HepG2 (cell line): ENCODE data around the gene STAG3. TPM values are rescaled to one million over a fixed set of nuclear protein-coding genes. Genes with fewer than 3 reads are reported as not detected.

ENCODE experiments used
- CAMTA2 ChIP-seq: sonication (generic); formaldehyde crosslinking; IDR thresholded peaks from 2 replicates; pipeline ENCODE4 v1.4.0; 2020; ENCODE audit warnings: mild to moderate bottlenecking, missing genetic modification reagents, borderline replicate concordance
- CBFB ChIP-seq: sonication (generic); formaldehyde crosslinking; IDR thresholded peaks from 2 replicates; pipeline ENCODE4 v1.4.0; 2020; ENCODE audit warnings: missing genetic modification reagents
- CCDC6 ChIP-seq: sonication (generic); formaldehyde crosslinking; IDR thresholded peaks from 2 replicates; pipeline ENCODE4 v1.8.1; 2022; ENCODE audit warnings: mild to moderate bottlenecking, missing genetic modification reagents, moderate library complexity
- DMAP1 ChIP-seq: IDR thresholded peaks from 2 replicates; pipeline ENCODE4 v1.6.1; 2016
- HIVEP1 ChIP-seq: sonication (generic); formaldehyde crosslinking; IDR thresholded peaks from 2 replicates; pipeline ENCODE4 v1.4.0; 2020; ENCODE audit warnings: mild to moderate bottlenecking, missing genetic modification reagents
- KAT8 ChIP-seq: IDR thresholded peaks from 2 replicates; pipeline ENCODE4 v1.6.1; 2016; ENCODE audit warnings: missing genetic modification reagents, missing compliant biosample characterization
- MEF2D ChIP-seq: sonication (generic); formaldehyde crosslinking; IDR thresholded peaks from 2 replicates; pipeline ENCODE4 v1.5.1; 2020; ENCODE audit warnings: mild to moderate bottlenecking, missing genetic modification reagents
- NAIF1 ChIP-seq: sonication (generic); formaldehyde crosslinking; IDR thresholded peaks from 2 replicates; pipeline ENCODE4 v1.5.0; 2020; ENCODE audit warnings: mild to moderate bottlenecking, missing genetic modification reagents, borderline replicate concordance
- NFYB ChIP-seq: sonication (generic); formaldehyde crosslinking; IDR thresholded peaks from 2 replicates; pipeline ENCODE4 v1.4.0; 2020; ENCODE audit warnings: missing genetic modification reagents
- NRL ChIP-seq: sonication (generic); formaldehyde crosslinking; IDR thresholded peaks from 2 replicates; pipeline ENCODE4 v1.5.0; 2020; ENCODE audit warnings: missing genetic modification reagents, mild to moderate bottlenecking, moderate library complexity, borderline replicate concordance
- POGZ ChIP-seq: sonication (generic); formaldehyde crosslinking; IDR thresholded peaks from 2 replicates; pipeline ENCODE4 v1.4.0; 2020; ENCODE audit warnings: mild to moderate bottlenecking, missing genetic modification reagents
- POLR2G ChIP-seq: fragments of 200-400 bp; formaldehyde crosslinking; IDR thresholded peaks from 2 replicates; pipeline ENCODE4 v1.6.1; 2018; ENCODE audit warnings: mild to moderate bottlenecking, low read depth, low read length, moderate library complexity
- PPARG ChIP-seq: conservative IDR thresholded peaks from 2 replicates; pipeline ENCODE4 v1.6.1; 2016; ENCODE audit warnings: missing biosample characterization, missing genetic modification reagents
- SAP130 ChIP-seq: IDR thresholded peaks from 2 replicates; pipeline ENCODE4 v1.6.1; 2016; ENCODE audit warnings: low read depth
- SMARCE1 ChIP-seq: fragments of 450-650 bp; IDR thresholded peaks from 2 replicates; pipeline ENCODE4 v1.6.1; 2017; ENCODE audit warnings: borderline replicate concordance
- SOX5 ChIP-seq: IDR thresholded peaks from 2 replicates; pipeline ENCODE4 v1.6.1; 2016; ENCODE audit warnings: borderline replicate concordance
- TBX2 ChIP-seq: sonication (generic); formaldehyde crosslinking; IDR thresholded peaks from 2 replicates; pipeline ENCODE4 v1.5.0; 2020; ENCODE audit warnings: missing genetic modification reagents, mild to moderate bottlenecking, borderline replicate concordance
- U2AF2 ChIP-seq: fragments of 200-400 bp; formaldehyde crosslinking; IDR thresholded peaks from 2 replicates; pipeline ENCODE4 v1.6.1; 2017; ENCODE audit warnings: low read depth, mild to moderate bottlenecking, low read length
- XRCC5 ChIP-seq: fragments of 200-400 bp; formaldehyde crosslinking; optimal IDR thresholded peaks from 2 replicates; pipeline ENCODE3; 2017; ENCODE audit warnings: mild to moderate bottlenecking, low read length
- ZC3H13 ChIP-seq: sonication (generic); formaldehyde crosslinking; IDR thresholded peaks from 2 replicates; pipeline ENCODE4 v1.8.1; 2023; ENCODE audit warnings: mild to moderate bottlenecking, missing genetic modification reagents, moderate library complexity
- ZFP37 ChIP-seq: sonication (generic); formaldehyde crosslinking; IDR thresholded peaks from 2 replicates; pipeline ENCODE4 v1.4.0; 2020; ENCODE audit warnings: missing genetic modification reagents, borderline replicate concordance
- ZMYM2 ChIP-seq: sonication (generic); formaldehyde crosslinking; IDR thresholded peaks from 2 replicates; pipeline ENCODE4 v1.8.0; 2022; ENCODE audit warnings: mild to moderate bottlenecking, missing genetic modification reagents
- ZNF337 ChIP-seq: sonication (generic); formaldehyde crosslinking; IDR thresholded peaks from 2 replicates; pipeline ENCODE4 v1.5.1; 2020; ENCODE audit warnings: missing genetic modification reagents, low read depth, mild to moderate bottlenecking, borderline replicate concordance
- ZNF350 ChIP-seq: sonication (generic); formaldehyde crosslinking; IDR thresholded peaks from 2 replicates; pipeline ENCODE4 v1.4.0; 2020; ENCODE audit warnings: mild to moderate bottlenecking, low read depth, missing genetic modification reagents, borderline replicate concordance
- ZNF556 ChIP-seq: sonication (generic); formaldehyde crosslinking; IDR thresholded peaks from 2 replicates; pipeline ENCODE4 v1.4.0; 2020; ENCODE audit warnings: mild to moderate bottlenecking, missing genetic modification reagents, borderline replicate concordance
- ZNF83 ChIP-seq: sonication (generic); formaldehyde crosslinking; IDR thresholded peaks from 2 replicates; pipeline ENCODE4 v1.4.0; 2020; ENCODE audit warnings: missing genetic modification reagents, mild to moderate bottlenecking, borderline replicate concordance
- polyA plus RNA-seq, 8 experiments: library from polyadenylated mRNA; depleted of rRNA in 3 of 8; stranded (reverse) in 7 of 8; unstranded in 1 of 8; fragments of >200 nt; fragmentation: Illumina TruSeq in 4 of 8; extraction: Trizol in 4 of 8; gene quantifications; 2 replicates each; pipeline versions ENCODE4 v1.2.1 to v1.2.3, GENCODE V29; 2011 to 2016; ENCODE audit warnings: low read depth in 4 of 8, missing spikeins in 1 of 8, mixed read lengths in 1 of 8; ENCODE audit not compliant: insufficient read depth in 1 of 8
- total RNA-seq, 5 experiments: library from RNA; depleted of rRNA; stranded (reverse); fragments of >200 nt; fragmentation: Illumina TruSeq; extraction: Trizol; gene quantifications; 2 replicates each; pipeline ENCODE4 v1.2.3, GENCODE V29; 2016; ENCODE audit warnings: low read depth in 1 of 5
- TF ChIP-seq, protein P1 (sequence below): sonication (generic); formaldehyde crosslinking; IDR thresholded peaks from 2 replicates; pipeline ENCODE4 v1.4.0; 2020; ENCODE audit warnings: low read depth, mild to moderate bottlenecking, missing genetic modification reagents
- TF ChIP-seq, protein P2 (sequence below): sonication (generic); formaldehyde crosslinking; IDR thresholded peaks from 2 replicates; pipeline ENCODE4 v1.4.0; 2020; ENCODE audit warnings: mild to moderate bottlenecking, missing genetic modification reagents
- TF ChIP-seq, protein P3 (sequence below), 2 experiments: fragments of 450-650 bp in 1 of 2; sonication (generic) in 1 of 2; formaldehyde crosslinking; IDR thresholded peaks; 2 replicates each; pipeline versions ENCODE4 v1.5.0 to v1.8.0; 2020 to 2022; ENCODE audit warnings: mild to moderate bottlenecking in 1 of 2, missing genetic modification reagents in 1 of 2

Gene STAG3
- total and polyA plus RNA-seq, 2 of the 13 experiments (the other 11 are each of a cell fraction or from before 2014, with no cell fraction given), result 0.09 to 0.33 TPM

DNA sequence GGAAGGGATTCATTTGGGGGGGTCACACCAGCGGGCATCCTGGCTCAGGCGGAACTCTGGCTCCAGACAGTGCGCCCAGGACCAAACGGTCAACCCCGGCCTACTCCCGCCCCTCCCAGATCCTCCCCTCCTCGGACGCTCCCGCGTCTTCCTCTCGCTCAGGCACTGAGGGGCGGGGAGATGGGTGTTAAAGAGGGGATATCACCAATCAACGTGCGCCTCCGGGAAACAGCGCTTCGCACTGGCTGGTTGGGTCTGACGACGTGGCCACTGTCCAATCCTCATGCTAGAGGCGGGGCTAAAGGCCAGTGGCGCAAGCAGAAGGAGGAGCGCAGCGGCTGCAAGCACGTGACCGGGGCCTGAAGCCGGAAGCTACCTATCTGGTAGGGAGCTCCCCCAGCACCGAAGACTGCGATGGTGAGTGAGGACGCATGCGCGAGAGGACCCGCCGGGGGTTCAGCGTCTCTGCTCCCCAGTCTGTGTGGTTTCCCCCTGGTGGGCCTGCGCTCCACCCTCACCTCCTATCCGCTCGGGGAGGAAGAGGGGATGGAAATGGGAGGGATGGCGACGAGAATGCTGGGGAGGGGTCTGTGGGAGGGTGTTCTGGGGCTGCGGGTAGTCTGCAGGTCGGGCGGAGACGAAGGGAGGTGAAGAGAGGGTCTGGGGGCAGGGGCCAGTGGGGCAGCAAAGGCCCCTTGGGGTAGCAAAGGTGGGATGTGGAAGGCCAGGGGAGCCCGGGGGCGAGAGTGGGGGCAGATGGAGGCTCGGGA lies 29.0 kb upstream of the STAG3 start, which contains the start of gene LAMTOR4 (continued):
- TF ChIP-seq CBFB (no peak), SOX5 (no peak), ZNF337 (CRISPR knock-in tag) (peak; percentile 39; the same call in 1 of the 2 replicates), U2AF2 (no peak), ZNF350 (peak; percentile 83; the same call in 1 of the 2 replicates), XRCC5 (peak; percentile 85), NRL (CRISPR knock-in tag) (peak; percentile 48; the same call in 1 of the 2 replicates), PPARG (CRISPR knock-in tag) (0 out of 2 replicates have a peak, but pooled peaks have one; percentile 33), SMARCE1 (no peak), NFYB (CRISPR knock-in tag) (peak; percentile 95), SAP130 (CRISPR knock-in tag) (peak; percentile 89), DMAP1 (peak; percentile 71), CAMTA2 (CRISPR knock-in tag) (0 out of 2 replicates have a peak, but pooled peaks have one; percentile 14), POGZ (CRISPR knock-in tag) (0 out of 2 replicates have a peak, but pooled peaks have one; percentile 26), CCDC6 (CRISPR knock-in tag) (no peak; the same call in 1 of the 2 replicates), HIVEP1 (CRISPR knock-in tag) (peak; percentile 65), KAT8 (CRISPR knock-in tag) (peak; percentile 83), ZNF556 (CRISPR knock-in tag) (peak; percentile 54; the same call in 1 of the 2 replicates), ZNF83 (CRISPR knock-in tag) (0 out of 2 replicates have a peak, but pooled peaks have one; percentile 51), POLR2G (peak; percentile 90), TBX2 (CRISPR knock-in tag) (peak; percentile 50; the same call in 1 of the 2 replicates), ZMYM2 (peak; percentile 79; the same call in 1 of the 2 replicates), NAIF1 (no peak), ZFP37 (CRISPR knock-in tag) (0 out of 2 replicates have a peak, but pooled peaks have one; percentile 66), MEF2D (CRISPR knock-in tag) (0 out of 2 replicates have a peak, but pooled peaks have one; percentile 11), ZC3H13 (CRISPR knock-in tag) (peak; percentile 75)
- TF ChIP-seq, protein P1, sequence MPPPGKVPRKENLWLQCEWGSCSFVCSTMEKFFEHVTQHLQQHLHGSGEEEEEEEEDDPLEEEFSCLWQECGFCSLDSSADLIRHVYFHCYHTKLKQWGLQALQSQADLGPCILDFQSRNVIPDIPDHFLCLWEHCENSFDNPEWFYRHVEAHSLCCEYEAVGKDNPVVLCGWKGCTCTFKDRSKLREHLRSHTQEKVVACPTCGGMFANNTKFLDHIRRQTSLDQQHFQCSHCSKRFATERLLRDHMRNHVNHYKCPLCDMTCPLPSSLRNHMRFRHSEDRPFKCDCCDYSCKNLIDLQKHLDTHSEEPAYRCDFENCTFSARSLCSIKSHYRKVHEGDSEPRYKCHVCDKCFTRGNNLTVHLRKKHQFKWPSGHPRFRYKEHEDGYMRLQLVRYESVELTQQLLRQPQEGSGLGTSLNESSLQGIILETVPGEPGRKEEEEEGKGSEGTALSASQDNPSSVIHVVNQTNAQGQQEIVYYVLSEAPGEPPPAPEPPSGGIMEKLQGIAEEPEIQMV (CRISPR knock-in tag), result no peak
- TF ChIP-seq, protein P2, sequence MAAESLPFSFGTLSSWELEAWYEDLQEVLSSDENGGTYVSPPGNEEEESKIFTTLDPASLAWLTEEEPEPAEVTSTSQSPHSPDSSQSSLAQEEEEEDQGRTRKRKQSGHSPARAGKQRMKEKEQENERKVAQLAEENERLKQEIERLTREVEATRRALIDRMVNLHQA (CRISPR knock-in tag), result no peak
- TF ChIP-seq, protein P3, sequence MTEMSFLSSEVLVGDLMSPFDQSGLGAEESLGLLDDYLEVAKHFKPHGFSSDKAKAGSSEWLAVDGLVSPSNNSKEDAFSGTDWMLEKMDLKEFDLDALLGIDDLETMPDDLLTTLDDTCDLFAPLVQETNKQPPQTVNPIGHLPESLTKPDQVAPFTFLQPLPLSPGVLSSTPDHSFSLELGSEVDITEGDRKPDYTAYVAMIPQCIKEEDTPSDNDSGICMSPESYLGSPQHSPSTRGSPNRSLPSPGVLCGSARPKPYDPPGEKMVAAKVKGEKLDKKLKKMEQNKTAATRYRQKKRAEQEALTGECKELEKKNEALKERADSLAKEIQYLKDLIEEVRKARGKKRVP (CRISPR knock-in tag; IDR thresholded peaks at IDR 0.05), result 0 out of 4 replicates have a peak, but pooled peaks of 1 of the 2 experiments have one; percentile 24
